ENCODE data around the gene ACSF2. TPM values are rescaled to one million over a fixed set of nuclear protein-coding genes. Genes with fewer than 3 reads are reported as not detected.

The ACSF2 gene
- total RNA-seq, 1 donor from 2014 or later = 44.3 TPM

- peak; percentile 95 for DNase-seq
Observed at GRCh38 chr17:50478391-50479381, 52.7 kb downstream of the ACSF2 start, which contains the start of gene RSAD1. RSAD1 (plus strand) TSS chr17:50478860; CDS start chr17:50478885, 25 bp downstream.

- peak; percentile 86 for DNase-seq
Observed at GRCh38 chr17:50479522-50480141, 53.6 kb downstream of the ACSF2 start.

DNA sequence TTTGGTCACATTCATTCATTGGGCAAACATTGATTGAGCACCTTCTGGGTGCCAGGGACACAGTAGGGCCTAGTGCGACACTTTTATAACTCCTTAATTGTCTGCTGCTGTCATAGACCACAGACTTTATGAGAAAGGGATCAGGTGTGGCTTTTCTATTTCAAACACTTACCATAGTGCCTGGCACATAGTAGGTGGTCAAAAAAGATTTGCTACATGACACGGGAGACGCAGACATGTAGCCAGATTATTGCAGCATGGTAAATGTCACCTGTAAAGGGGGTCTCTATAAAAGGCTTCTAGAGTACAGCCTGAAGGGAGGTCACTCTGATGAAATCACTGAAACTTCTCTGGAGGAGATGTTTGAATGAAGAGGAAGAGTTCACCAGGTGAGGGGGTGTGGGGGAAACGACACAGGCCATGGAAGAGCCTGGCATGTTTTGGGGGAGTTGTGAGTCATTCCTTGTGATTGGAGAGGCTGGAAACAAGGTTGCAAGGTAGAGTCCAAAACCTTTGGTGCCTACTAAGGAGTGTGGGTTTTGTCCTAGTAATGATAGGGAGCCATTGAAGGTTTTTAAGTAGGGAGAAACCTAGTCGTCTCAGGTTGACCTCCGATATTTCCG is 54.2 kb downstream of the ACSF2 start:
- no peak for DNase-seq

GRCh38 chr17:50480854-50481490 is 55.0 kb downstream of the ACSF2 start:
- DNase-seq = no peak

DNA sequence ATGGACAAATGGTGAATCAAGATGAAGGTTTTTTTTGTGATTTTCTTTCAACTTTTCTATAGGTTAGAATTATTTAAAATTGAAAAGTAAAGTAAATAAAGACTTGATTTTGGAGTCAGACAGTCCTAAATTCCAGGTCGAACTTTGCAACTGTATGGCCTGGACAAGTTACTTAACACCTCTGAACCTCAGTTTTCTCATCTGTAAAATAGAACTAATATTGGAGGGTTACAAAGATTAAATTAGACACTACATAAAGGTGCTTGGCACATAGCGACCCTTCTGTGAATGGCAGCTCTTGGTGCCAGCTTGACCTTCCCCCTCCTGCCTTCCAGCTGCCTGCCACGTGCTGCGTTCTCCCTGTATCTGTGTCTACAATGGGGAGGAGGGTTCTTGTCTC is 55.6 kb downstream of the ACSF2 start:
- no peak for DNase-seq

DNA sequence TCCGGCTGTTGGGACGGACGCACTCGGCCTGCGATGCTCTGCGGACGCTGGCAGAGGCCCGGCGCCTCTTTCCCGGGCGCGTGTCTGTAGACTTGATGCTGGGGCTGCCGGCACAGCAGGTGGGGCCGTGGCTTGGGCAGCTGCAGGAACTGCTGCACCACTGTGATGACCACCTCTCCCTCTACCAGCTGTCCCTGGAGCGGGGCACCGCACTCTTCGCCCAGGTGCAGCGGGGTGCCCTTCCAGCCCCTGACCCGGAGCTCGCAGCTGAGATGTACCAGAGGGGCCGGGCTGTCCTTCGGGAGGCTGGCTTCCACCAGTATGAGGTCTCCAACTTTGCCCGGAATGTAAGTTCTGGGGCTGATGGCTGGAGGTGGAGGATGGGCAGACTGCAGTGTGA is 56.1 kb downstream of the ACSF2 start:
- DNase-seq = no peak

GRCh38 chr17:50482516-50482915 is 56.5 kb downstream of the ACSF2 start:
- DNase-seq = peak; percentile 90

- DNase-seq = no peak
Observed at GRCh38 chr17:50483266-50483665, 57.2 kb downstream of the ACSF2 start.

GRCh38 chr17:50484386-50485155 is 58.6 kb downstream of the ACSF2 start:
- no peak for DNase-seq

DNA sequence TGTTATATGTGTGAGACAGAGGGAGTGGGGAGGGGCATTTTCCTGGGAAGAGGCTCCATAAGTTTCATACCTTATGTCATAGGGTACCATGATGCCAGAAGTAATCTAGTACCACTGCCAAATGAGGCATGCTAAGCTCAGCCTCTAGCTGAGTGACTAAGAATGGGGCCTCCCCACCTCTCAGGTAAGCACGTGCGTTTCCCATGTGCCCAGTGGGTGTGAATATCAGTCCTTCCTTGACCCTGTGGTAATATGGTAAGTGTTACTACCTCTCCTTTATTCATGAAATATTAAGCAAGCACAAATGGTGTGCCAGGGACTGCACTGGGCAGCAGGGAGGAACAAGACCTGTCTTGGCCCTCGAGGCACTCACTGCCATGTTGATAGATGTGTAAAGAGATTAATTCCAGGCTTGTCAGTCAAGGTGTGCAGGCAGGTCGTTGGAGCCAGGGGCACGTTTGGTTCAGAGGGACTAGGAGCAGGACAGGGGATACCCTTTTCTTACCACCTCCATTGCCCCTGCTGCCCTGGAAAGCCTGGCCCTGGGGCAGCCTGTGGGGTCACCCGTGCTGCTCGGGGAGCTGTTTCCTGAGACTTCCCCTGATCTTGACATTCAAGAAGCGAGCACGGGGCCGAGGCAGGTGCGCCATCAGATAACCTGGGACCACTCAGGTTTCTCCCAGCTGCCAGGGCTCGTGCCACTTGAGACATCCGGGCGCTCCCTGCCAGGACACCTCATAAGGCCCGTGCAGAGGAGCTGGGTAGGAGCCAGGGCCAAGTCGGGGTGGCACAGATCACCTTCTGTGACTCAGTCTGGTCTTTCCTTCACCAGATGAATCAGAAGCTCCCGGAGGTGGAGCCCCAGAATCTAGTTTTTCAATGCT is 61.4 kb downstream of the ACSF2 start:
- DNase-seq = no peak

DNA sequence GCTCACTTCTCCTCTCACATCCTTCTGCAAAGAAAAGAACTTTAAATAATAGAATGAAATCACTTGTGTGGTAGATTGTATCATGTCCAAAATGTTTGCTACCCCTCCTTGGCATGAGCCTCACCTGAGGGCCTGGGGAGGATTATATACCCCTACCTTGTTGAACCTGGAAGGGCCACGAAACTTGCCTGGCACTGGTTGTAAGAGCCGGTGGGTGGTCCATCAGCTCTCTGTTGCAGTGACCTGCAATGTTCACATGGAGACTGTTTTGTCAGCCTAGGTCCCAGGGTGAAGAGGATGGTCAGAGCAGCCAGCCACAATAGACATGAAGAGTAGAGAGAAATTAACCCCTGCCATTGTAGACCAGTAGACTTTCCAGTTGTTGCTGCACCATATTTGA is 62.9 kb downstream of the ACSF2 start:
- no peak for DNase-seq

GRCh38 chr17:50491505-50491904 is 65.5 kb downstream of the ACSF2 start:
- DNase-seq = no peak

- DNase-seq = no peak
Observed at GRCh38 chr17:50492214-50492613, 66.2 kb downstream of the ACSF2 start.

DNA sequence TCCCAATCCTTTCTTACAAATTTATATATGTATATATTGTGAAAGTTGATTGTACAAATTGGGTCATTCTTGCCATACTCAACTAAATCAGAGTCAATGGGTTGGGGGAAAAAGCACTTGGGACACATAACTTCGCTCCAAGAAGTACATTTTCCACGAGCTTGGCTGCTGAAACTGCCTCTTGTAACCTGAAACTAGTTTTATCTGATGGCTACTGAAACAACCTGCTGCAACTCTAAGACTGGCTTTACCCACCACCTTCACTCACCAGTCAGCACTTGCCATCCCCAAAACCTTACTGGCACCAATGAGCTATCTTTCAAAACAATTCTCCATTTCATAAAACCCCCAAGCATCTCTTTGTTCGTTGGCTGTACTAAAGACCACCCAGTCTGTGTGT is 67.7 kb downstream of the ACSF2 start:
- no peak for DNase-seq

GRCh38 chr17:50495217-50495823 is 69.3 kb downstream of the ACSF2 start:
- DNase-seq = no peak

DNA sequence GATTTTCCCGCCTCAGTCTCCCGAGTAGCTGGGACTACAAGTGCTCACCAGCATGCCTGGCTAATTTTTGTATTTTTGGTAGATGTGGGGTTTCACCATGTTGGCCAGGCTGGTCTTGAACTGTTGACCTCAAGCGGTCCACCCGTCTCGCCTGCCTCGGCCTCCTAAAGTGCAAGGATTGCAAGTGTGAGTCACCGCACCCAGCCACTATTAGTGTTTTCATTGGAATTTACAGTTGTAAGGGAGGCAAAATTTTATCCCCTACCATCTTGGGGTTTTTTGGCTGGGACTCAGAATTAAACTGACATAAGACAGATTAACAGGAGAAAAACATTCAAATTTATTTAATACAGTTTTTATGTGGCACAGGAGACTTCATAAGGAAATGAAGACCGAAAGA is 69.9 kb downstream of the ACSF2 start:
- no peak for DNase-seq

- DNase-seq = no peak
Observed at GRCh38 chr17:50498021-50498874, 72.2 kb downstream of the ACSF2 start.

GRCh38 chr17:50499270-50499669 is 73.3 kb downstream of the ACSF2 start:
- no peak for DNase-seq

DNA sequence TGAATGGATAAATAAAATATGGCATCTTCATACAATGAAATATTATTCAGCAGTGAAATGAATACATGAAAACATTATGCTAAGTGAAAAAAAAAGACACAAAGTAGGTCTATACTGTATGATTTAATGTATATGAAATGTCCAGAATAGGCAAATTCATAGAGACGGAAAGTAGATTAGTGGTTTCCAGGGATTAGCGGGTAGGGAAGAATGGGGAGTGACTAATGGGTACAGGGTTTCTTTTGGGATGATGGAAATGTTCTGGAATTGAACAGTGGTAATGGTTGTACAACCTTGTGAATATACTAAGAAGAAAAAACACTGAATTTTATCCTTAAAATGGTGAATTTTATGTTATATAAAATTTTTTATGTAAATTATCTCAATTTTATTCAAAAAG is 73.7 kb downstream of the ACSF2 start:
- no peak for DNase-seq

Measured in tongue (tissue), 2 donors.